Ovary (tissue), 9 donors: ENCODE data around the gene EXOC3. TPM values are rescaled to one million over a fixed set of nuclear protein-coding genes. Genes with fewer than 3 reads are reported as not detected.

Source experiments
- DNase-seq, 5 donors: peaks; one replicate each; pipeline ENCODE4 v3.0.0-alpha.2; 2019 to 2020
- H3K27ac ChIP-seq, 2 donors: fragments of 200-600 bp; one replicate each; pipeline versions ENCODE4 v1.5.1 to v1.8.0; 2019 to 2022
- H3K27me3 ChIP-seq: fragments of 200-600 bp; one replicate; pipeline ENCODE4 v1.8.0; 2022
- H3K36me3 ChIP-seq: fragments of 200-600 bp; sonication (generic); one replicate; pipeline ENCODE4 v1.5.1; 2019
- H3K4me1 ChIP-seq: one replicate; pipeline ENCODE4 v1.8.1; 2013; ENCODE audit warnings: mild to moderate bottlenecking, moderate library complexity; ENCODE audit not compliant: insufficient read depth
- H3K4me3 ChIP-seq: fragments of 200-600 bp; sonication (generic); one replicate; pipeline ENCODE4 v1.5.1; 2017
- H3K9me3 ChIP-seq, 2 donors: fragments of 200-600 bp in 1 of 2; sonication (generic) in 1 of 2; one replicate each; pipeline versions ENCODE4 v1.5.1 to v1.8.1; 2013 to 2019; ENCODE audit warnings: mild to moderate bottlenecking in 1 of 2, moderate library complexity in 1 of 2
- EP300 ChIP-seq: sonication (generic); formaldehyde crosslinking; IDR thresholded peaks from one replicate; pipeline ENCODE4 v1.6.1; 2017; ENCODE audit warnings: antibody characterized with exemption
- POLR2A ChIP-seq: fragments of 450-650 bp; IDR thresholded peaks from one replicate; pipeline ENCODE4 v1.6.1; 2017; ENCODE audit warnings: antibody characterized with exemption, mild to moderate bottlenecking, moderate library complexity
- WGBS, 3 donors: extraction: QIAGEN DNeasy Blood & Tissue Kit in 1 of 3; methylation state at CpG; one replicate each; pipeline versions ENCODE4 v1.1.5 to v1.1.7; 2013 to 2017; 5-methylcytosine and 5-hydroxymethylcytosine counted together
- intact Hi-C, 4 donors: fragments of 100-400 bp; cut with DNase I; formaldehyde crosslinking; loops; one replicate each; pipeline versions ENCODE4 v1.11.0 to v1.15.1; 2022 to 2023
- polyA plus RNA-seq, 2 donors: library from polyadenylated mRNA; stranded (reverse); fragments of 200-250 nt in 1 of 2; fragments of 350-450 nt in 1 of 2; fragmentation: Illumina TruSeq in 1 of 2; extraction: RNeasy Lipid Tissue Mini Kit (QIAGEN cat#74804) in 1 of 2; gene quantifications; one replicate each; pipeline ENCODE4 v1.2.3, GENCODE V29; 2013 to 2014
- total RNA-seq, 7 donors: library from RNA; depleted of rRNA in 2 of 7; stranded (reverse); fragments of >200 nt in 2 of 7; fragmentation: NEBNext Ultra II Directional in 3 of 7; extraction: Animal tissue kit (Norgen Biotek cat#: 25700) in 3 of 7; gene quantifications; one replicate each; pipeline versions ENCODE4 v1.1.0 to v1.2.4, GENCODE V29; 2016 to 2023
- TF ChIP-seq, protein P1 (sequence below), 3 donors: fragments of 450-650 bp in 2 of 3; fragments of 200-600 bp in 1 of 3; IDR thresholded peaks; one replicate each; pipeline versions ENCODE4 v1.5.1 to v1.8.0; 2016 to 2022; ENCODE audit warnings: antibody characterized with exemption in 3 of 3, mild to moderate bottlenecking in 1 of 3
- donor health status: DM: no; HTN: no; CAD: no; lungs with moderate emphysema.
- donor health status: DM: no; HTN: no; CAD: no.
- donor health status: Bipolar disorder and iron deficiency.
- donor health status: DM: yes; HTN: yes; CAD: no.
- donor health status: DM: no; HTN: no; CAD: no.
- donor health status: DM: yes; HTN: yes; CAD: no.

The EXOC3 gene
- total and polyA plus RNA-seq, 9 donors = 25.5 to 67.4 (median 49.4) TPM

DNA sequence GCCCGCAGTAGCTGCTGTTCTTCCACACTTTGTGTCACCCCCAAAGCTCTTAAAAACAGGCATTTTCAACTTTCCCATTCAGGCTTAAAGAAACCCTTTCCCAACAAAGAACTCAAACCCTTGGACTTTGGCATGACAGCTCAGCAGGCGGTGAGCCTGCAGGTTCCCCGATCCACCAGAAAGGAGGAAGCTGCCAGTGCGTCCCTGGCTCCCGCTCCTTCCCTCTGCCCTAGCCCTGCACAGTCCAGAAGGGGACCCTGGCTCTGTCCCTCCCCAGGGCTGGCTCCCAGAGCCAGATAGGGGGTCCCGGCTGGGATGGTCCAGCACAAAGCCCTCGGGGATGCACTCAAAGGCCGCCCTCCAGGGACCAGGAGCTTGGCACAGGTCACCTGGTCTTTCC lies 71.7 kb downstream of the EXOC3 start:
- 74 to 83% (median 80%) methylated on average over 8 of the region's 8 CpGs for WGBS, 3 donors
- Histone ChIP-seq H3K4me3 (no peak overlapping the region), H3K9me3 (no peaks in the 10 kb centered on the region), H3K27ac (no peak overlapping the region), H3K36me3 (no peaks in the 10 kb centered on the region), H3K27me3 (no peaks in the 10 kb centered on the region), H3K4me1 (no peaks in the 10 kb centered on the region)
- no peak for DNase-seq
- TF ChIP-seq POLR2A (no peak), EP300 (no peak)
- TF ChIP-seq, protein P1, sequence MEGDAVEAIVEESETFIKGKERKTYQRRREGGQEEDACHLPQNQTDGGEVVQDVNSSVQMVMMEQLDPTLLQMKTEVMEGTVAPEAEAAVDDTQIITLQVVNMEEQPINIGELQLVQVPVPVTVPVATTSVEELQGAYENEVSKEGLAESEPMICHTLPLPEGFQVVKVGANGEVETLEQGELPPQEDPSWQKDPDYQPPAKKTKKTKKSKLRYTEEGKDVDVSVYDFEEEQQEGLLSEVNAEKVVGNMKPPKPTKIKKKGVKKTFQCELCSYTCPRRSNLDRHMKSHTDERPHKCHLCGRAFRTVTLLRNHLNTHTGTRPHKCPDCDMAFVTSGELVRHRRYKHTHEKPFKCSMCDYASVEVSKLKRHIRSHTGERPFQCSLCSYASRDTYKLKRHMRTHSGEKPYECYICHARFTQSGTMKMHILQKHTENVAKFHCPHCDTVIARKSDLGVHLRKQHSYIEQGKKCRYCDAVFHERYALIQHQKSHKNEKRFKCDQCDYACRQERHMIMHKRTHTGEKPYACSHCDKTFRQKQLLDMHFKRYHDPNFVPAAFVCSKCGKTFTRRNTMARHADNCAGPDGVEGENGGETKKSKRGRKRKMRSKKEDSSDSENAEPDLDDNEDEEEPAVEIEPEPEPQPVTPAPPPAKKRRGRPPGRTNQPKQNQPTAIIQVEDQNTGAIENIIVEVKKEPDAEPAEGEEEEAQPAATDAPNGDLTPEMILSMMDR (IDR thresholded peaks at IDR 0.05) = no peak
- intact Hi-C loops = no loop called here

DNA sequence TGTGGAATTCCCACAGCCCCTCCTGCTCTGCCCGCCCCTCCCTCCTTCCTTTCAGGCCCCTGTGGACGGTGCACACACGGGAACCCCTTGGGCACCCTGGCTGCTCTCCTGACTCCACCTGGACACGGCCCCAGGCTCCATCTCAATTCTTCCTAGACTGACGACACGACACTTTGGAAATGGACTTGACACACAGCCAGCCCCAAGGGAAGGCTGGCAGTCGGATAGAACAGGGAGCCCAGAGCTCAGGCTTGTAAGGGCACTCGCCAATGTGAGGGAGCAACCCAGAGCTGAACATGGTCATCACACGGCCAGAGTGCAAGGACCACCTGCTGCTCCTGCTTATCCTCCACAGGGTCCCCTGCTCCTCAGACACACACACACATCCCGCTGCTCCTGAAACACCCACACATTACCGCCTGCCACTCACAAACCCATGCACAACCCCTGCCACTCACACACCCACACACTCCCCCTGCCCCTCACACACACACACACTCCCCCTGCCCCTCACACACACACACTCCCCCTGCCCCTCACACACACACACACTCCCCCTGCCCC lies 72.4 kb downstream of the EXOC3 start:
- no peaks in the 10 kb centered on the region for H3K9me3 ChIP-seq
- H3K27me3 ChIP-seq = no peaks in the 10 kb centered on the region
- no peak for TF ChIP-seq POLR2A
- TF ChIP-seq EP300 = no peak
- TF ChIP-seq, protein P1 (IDR thresholded peaks at IDR 0.05) = no peak
- intact Hi-C loops = no loop called here
- no peaks in the 10 kb centered on the region for H3K36me3 ChIP-seq
- no peak overlapping the region for H3K4me3 ChIP-seq
- H3K27ac ChIP-seq = no peak overlapping the region
- WGBS, 3 donors = 18 to 26% (median 19%) methylated on average over 11 of the region's 11 CpGs
- no peak for DNase-seq
- H3K4me1 ChIP-seq = no peaks in the 10 kb centered on the region

DNA sequence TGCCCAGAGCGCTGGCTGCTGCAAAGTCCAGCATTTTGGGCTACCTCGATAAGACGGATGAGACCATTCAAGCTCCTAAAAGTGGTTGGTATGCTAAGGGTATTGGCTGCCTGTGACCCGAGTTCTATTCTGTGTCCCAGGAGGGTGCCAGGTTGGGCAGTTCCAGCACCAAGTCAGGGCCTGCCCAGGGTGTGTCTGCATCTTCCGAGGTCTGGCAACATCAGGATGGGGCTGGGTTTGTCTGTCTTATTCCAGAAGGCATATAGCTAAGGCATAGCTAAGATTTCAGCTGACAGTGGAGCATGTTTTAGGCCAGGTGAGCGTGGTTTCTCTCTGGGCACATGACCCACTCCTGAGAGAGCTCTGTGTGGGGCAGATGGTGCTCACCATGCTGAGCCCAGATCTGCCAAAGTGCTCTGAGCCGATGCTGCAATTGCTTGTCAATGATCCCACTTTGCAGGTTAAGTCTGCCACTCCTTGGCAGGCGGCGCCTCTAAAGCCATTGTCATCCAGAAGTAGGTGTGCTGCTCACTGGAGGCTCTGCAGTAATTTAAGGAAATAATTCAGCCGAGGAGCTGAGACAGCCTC lies 73.5 kb downstream of the EXOC3 start:
- Histone ChIP-seq H3K36me3 (no peaks in the 10 kb centered on the region), H3K4me3 (no peak overlapping the region), H3K9me3 (no peaks in the 10 kb centered on the region), H3K27me3 (no peaks in the 10 kb centered on the region), H3K27ac (no peak overlapping the region), H3K4me1 (no peaks in the 10 kb centered on the region)
- TF ChIP-seq, protein P1 (IDR thresholded peaks at IDR 0.05) = no peak
- TF ChIP-seq EP300 (no peak), POLR2A (no peak)
- WGBS, 3 donors = 79 to 84% (median 80%) methylated on average over 10 of the region's 10 CpGs
- no peak for DNase-seq
- intact Hi-C loops = no loop called here

Other genes with a start within 250 kb of the EXOC3 start
- gene CCDC127, start 225.0 kb upstream of the EXOC3 start, total RNA-seq = 1 to 10 TPM; 2.5 to 9.9 (median 6.0) TPM
- 1 to 10 TPM; 4.7 to 6.8 TPM for gene CCDC127, start 225.0 kb upstream of the EXOC3 start, polyA plus RNA-seq
- 100 to 1,000 TPM in 4 of 7 donors, 10 to 100 TPM in 3; 69.6 to 169 (median 103) TPM for gene SDHA, start 224.9 kb upstream of the EXOC3 start, total RNA-seq
- gene SDHA, start 224.9 kb upstream of the EXOC3 start, polyA plus RNA-seq = 100 to 1,000 TPM in 1 of 2 donors, 10 to 100 TPM in 1; 94.7 to 112 TPM
- 10 to 100 TPM; 67.4 to 85.0 (median 73.9) TPM for gene PDCD6, start 171.5 kb upstream of the EXOC3 start, total RNA-seq
- 100 to 1,000 TPM in 1 of 2 donors, 10 to 100 TPM in 1; 84.5 to 103 TPM for gene PDCD6, start 171.5 kb upstream of the EXOC3 start, polyA plus RNA-seq
- 10 to 100 TPM in 1 of 7 donors, 1 to 10 TPM in 5, under 1 TPM in 1; 0.72 to 14.9 (median 2.0) TPM for gene AHRR, start 121.5 kb upstream of the EXOC3 start, total RNA-seq
- gene AHRR, start 121.5 kb upstream of the EXOC3 start, polyA plus RNA-seq = 1 to 10 TPM in 1 of 2 donors, under 1 TPM in 1; 0.77 to 2.1 TPM
- gene SLC9A3, start 81.3 kb downstream of the EXOC3 start, total RNA-seq = 1 to 10 TPM; 1.7 to 3.6 (median 2.3) TPM
- gene SLC9A3, start 81.3 kb downstream of the EXOC3 start, polyA plus RNA-seq = 1 to 10 TPM; 1.2 to 1.7 TPM
- 10 to 100 TPM in 2 of 7 donors, 1 to 10 TPM in 5; 4.0 to 11.2 (median 7.8) TPM for gene CEP72, start 169.2 kb downstream of the EXOC3 start, total RNA-seq
- 1 to 10 TPM; 1.6 to 4.9 TPM for gene CEP72, start 169.2 kb downstream of the EXOC3 start, polyA plus RNA-seq